RWPE1 (cell line): ENCODE data around the gene ZMYM4.
"Not testable (repeated sequence)": the region's sequence is repeated elsewhere in the genome, so short reads cannot be mapped to it uniquely, and the experiment has no call there.

Experiments
- CTCF ChIA-PET: fragments of 350-600 bp; sonication (Branson Sonifier 250); formaldehyde crosslinking; extraction: SDS; loops from one replicate; lab custom pipeline; 2021; lab: Yijun Ruan, JAX
- POLR2A ChIA-PET: fragments of 400-600 bp; formaldehyde crosslinking; extraction: SDS; loops from one replicate; lab custom pipeline; 2020; ENCODE audit warnings: antibody characterized with exemption; ENCODE audit not compliant: low non-redundant PET; lab: Yijun Ruan, JAX
- DNase-seq: peaks from one replicate; pipeline ENCODE4 v3.0.0; 2012; ENCODE audit warnings: low spot score
- H3K27ac ChIP-seq: fragments of 450-650 bp; 2 replicates; pipeline ENCODE4 v1.5.1; 2017
- CTCF ChIP-seq: fragments of 450-650 bp; conservative IDR thresholded peaks from 2 replicates; pipeline ENCODE4 v1.5.1; 2017; ENCODE audit warnings: low read depth, mild to moderate bottlenecking

Gene ZMYM4

GRCh38 chr1:35454176-35454575 lies 185.7 kb downstream of the ZMYM4 start:
- ChIA-PET POLR2A (no interaction called here), CTCF (no interaction called here)
- DNase-seq: no peak
- no peak overlapping the region for H3K27ac ChIP-seq
- no peak for TF ChIP-seq CTCF

GRCh38 chr1:35454616-35455015 lies 186.1 kb downstream of the ZMYM4 start:
- CTCF ChIA-PET: no interaction called here
- DNase-seq: no peak
- no peak overlapping the region for H3K27ac ChIP-seq
- POLR2A ChIA-PET: no interaction called here
- no peak for TF ChIP-seq CTCF

- ChIA-PET CTCF (no interaction called here), POLR2A (no interaction called here)
- peak; percentile 39 for DNase-seq
- no peak for TF ChIP-seq CTCF
- H3K27ac ChIP-seq: no peak overlapping the region
Observed at GRCh38 chr1:35460796-35461195, 192.3 kb downstream of the ZMYM4 start.

GRCh38 chr1:35461966-35462651 lies 193.6 kb downstream of the ZMYM4 start:
- H3K27ac ChIP-seq: no peak overlapping the region
- DNase-seq: no peak
- POLR2A ChIA-PET: no interaction called here
- TF ChIP-seq CTCF: no peak
- CTCF ChIA-PET: no interaction called here

- TF ChIP-seq CTCF: no peak
- ChIA-PET POLR2A (no interaction called here), CTCF (no interaction called here)
- DNase-seq: no peak
- H3K27ac ChIP-seq: no peak overlapping the region
Observed at GRCh38 chr1:35463232-35463631, 194.7 kb downstream of the ZMYM4 start.

- DNase-seq, CTCF ChIA-PET, POLR2A ChIA-PET, H3K27ac ChIP-seq: not testable (repeated sequence)
Observed at GRCh38 chr1:35463749-35464148, 195.2 kb downstream of the ZMYM4 start.

- TF ChIP-seq CTCF: no peak
- CTCF ChIA-PET: interaction anchor here (1.1 to 1.9 kb wide), 2 partner anchors 10 to 15 kb away, joined by 3 to 7 read pairs; no protein-coding TSS in a partner anchor
- POLR2A ChIA-PET: no interaction called here
- no peak overlapping the region for H3K27ac ChIP-seq
- no peak for DNase-seq
Observed at GRCh38 chr1:35466120-35466519, 197.6 kb downstream of the ZMYM4 start.
